ENCODE results near the gene IDH2. TPM values are rescaled to one million over a fixed set of nuclear protein-coding genes. Genes with fewer than 3 reads are reported as not detected.

Gene IDH2
- total RNA-seq, 4 donors from 2014 or later: 29.4 to 49.6 (median 33.5) TPM

DNA sequence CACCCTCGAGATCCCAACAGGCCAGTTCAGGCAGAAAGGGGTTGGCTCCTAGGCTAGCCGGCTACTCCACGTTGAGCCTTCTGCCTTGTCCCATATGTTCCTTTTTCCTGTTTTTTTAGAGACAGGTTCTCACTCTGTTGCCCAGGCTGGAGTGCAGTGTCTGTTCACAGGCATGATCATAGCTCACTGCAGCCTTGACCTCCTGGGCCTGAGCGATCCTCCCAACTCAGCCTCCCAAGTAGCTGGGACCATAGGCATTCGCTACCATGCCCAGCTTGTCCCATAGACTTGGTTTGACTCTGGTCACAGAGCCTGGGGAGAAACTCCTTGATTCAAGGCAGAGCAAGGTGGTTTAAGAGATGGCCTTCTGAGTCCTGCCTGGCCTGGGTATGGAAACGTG lies 68.8 kb downstream of the IDH2 start:
- Histone ChIP-seq H3K4me3 (replicated peaks in 1 of 3) (no peak overlapping the region), H3K36me3 (no peaks in the 10 kb centered on the region), H3K9me3 (no peaks in the 10 kb centered on the region), H3K4me1 (peaks cover 40 to 56% of the 10 kb centered on the region in 2 donors), H3K27ac (peak overlapping the region in 2 of 3 donors; percentile 11 to 64), H3K27me3 (no peaks in the 10 kb centered on the region)
- TF ChIP-seq, protein P1, sequence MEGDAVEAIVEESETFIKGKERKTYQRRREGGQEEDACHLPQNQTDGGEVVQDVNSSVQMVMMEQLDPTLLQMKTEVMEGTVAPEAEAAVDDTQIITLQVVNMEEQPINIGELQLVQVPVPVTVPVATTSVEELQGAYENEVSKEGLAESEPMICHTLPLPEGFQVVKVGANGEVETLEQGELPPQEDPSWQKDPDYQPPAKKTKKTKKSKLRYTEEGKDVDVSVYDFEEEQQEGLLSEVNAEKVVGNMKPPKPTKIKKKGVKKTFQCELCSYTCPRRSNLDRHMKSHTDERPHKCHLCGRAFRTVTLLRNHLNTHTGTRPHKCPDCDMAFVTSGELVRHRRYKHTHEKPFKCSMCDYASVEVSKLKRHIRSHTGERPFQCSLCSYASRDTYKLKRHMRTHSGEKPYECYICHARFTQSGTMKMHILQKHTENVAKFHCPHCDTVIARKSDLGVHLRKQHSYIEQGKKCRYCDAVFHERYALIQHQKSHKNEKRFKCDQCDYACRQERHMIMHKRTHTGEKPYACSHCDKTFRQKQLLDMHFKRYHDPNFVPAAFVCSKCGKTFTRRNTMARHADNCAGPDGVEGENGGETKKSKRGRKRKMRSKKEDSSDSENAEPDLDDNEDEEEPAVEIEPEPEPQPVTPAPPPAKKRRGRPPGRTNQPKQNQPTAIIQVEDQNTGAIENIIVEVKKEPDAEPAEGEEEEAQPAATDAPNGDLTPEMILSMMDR (IDR thresholded peaks at IDR 0.05): no peak
- no peak for TF ChIP-seq POLR2A (IDR thresholded peaks at IDR 0.05)
- intact Hi-C loops (cut with DNase I): no loop called here
- WGBS, 2 donors: 80 to 91% methylated on average over 6 of the region's 6 CpGs
- no peak for DNase-seq

Small RNA genes within 50 kb of the gene (small RNA-seq; reads per million reads assigned to genes)
- not detected for gene RF00066

Other genes starting within 250 kb of the IDH2 start
- 10 to 100 TPM; 59.6 to 98.6 (median 67.6) TPM for gene AP3S2, start 208.5 kb downstream of the IDH2 start, total RNA-seq
- gene ARPIN, start 189.5 kb downstream of the IDH2 start, total RNA-seq: 10 to 100 TPM; 21.4 to 26.5 (median 24.1) TPM
- 10 to 100 TPM in 3 of 4 donors, 1 to 10 TPM in 1; 8.9 to 17.2 (median 11.5) TPM for gene ZNF710, start 101.1 kb downstream of the IDH2 start, total RNA-seq
- 100 to 1,000 TPM in 1 of 4 donors, 10 to 100 TPM in 3; 49.5 to 163 (median 69.9) TPM for gene SEMA4B, start 98.9 kb upstream of the IDH2 start, total RNA-seq
- gene CIB1, start 131.5 kb upstream of the IDH2 start, total RNA-seq: 10 to 100 TPM; 24.3 to 90.0 (median 30.8) TPM
- gene GDPGP1, start 131.7 kb upstream of the IDH2 start, total RNA-seq: 10 to 100 TPM in 2 of 4 donors, 1 to 10 TPM in 2; 7.1 to 28.1 (median 13.6) TPM
- gene TTLL13, start 147.1 kb upstream of the IDH2 start, total RNA-seq: under 1 TPM in 2 of 4 donors, not detected in 2; 0.13 to 0.22 TPM
- 100 to 1,000 TPM in 1 of 4 donors, 10 to 100 TPM in 3; 80.7 to 159 (median 96.4) TPM for gene NGRN, start 163.2 kb upstream of the IDH2 start, total RNA-seq
- 10 to 100 TPM in 1 of 4 donors, 1 to 10 TPM in 3; 3.6 to 13.1 (median 5.5) TPM for gene ZNF774, start 249.8 kb upstream of the IDH2 start, total RNA-seq